Testis (tissue), 2 donors: ENCODE data around the gene SHISAL1.

Experiments
- CTCF ChIP-seq, 3 experiments: fragments of 450-650 bp in 2 of 3; fragments of 200-600 bp in 1 of 3; sonication (generic) in 1 of 3; IDR thresholded peaks; one replicate each; pipeline ENCODE4 v1.5.1; 2016 to 2019; ENCODE audit warnings: antibody characterized with exemption in 3 of 3, mild to moderate bottlenecking in 2 of 3, moderate library complexity in 1 of 3
- POLR2A ChIP-seq: fragments of 450-650 bp; IDR thresholded peaks from one replicate; pipeline ENCODE4 v1.6.1; 2017; ENCODE audit warnings: antibody characterized with exemption, mild to moderate bottlenecking, moderate library complexity

- TF ChIP-seq CTCF (IDR thresholded peaks at IDR 0.05) (no peak), POLR2A (no peak)
Measured at GRCh38 chr22:44354288-44354687, 41.5 kb upstream of the SHISAL1 start.
